Left colon (tissue), 2 donors: ENCODE results near the gene SEMA6A. TPM values are rescaled to one million over a fixed set of nuclear protein-coding genes. Genes with fewer than 3 reads are reported as not detected.
A peak's percentile ranks its signal among the peaks of the same experiment; 100 is the strongest.

ENCODE experiments used
- ATAC-seq: fragments of 200-7000 bp; cut with Tn5 transposase; one replicate; pipeline ENCODE4 v1.9.1; 2020; ENCODE audit warnings: mild to moderate bottlenecking, moderate library complexity
- DNase-seq, 2 donors: peaks; one replicate each; pipeline ENCODE4 v3.0.0-alpha.2; 2020
- intact Hi-C, 2 donors: fragments of 100-400 bp; cut with DNase I in 1 of 2; cut with micrococcal nuclease in 1 of 2; formaldehyde crosslinking; loops; one replicate each; pipeline versions ENCODE4 v1.11.2 to v1.14.0; 2022; cut with DNase I, micrococcal nuclease
- total RNA-seq, 2 donors: library from RNA; stranded (reverse); fragmentation: NEBNext Ultra II Directional; extraction: Animal tissue kit (Norgen Biotek cat#: 25700); gene quantifications; one replicate each; pipeline ENCODE4 v1.2.1, GENCODE V29; 2021
- donor health status: DM: no; HTN: no; CAD: no.
- donor health status: DM: yes; HTN: yes; CAD: no.

Gene SEMA6A
- total RNA-seq, 2 donors from 2014 or later, result 100 to 103 TPM

DNA sequence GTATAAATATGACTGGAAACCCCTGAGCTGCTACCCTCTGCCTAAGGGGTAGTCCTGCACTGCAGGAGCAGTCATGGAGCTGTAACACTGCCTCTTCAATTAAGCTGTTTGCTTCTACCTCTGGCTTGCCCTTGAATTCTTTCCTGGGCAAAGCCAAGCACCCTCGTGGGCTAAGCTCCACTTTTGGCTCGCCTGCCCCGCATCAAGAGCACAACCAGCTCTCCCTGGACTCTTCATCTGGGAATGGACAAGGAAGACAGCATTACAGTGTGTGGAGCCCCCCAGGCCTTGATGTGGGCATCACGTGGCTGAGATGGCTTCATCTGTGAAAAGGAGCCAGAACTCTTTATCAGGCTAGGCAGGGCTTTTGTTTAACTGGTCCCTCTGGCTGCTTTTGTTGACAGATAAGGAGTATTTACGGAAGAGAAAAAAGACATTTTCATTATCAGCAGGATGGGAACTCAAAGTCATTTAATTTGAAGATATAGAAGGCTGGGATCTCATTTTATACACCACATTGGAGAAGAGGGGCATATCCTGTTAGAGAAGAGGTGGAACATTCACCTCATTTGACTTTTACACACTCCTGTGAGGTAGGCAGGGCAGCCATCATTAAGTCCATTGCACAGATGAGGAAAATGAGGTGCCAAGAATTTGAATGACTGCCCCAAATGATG, 137.8 kb downstream of the SEMA6A start:
- ATAC-seq, result no peak
- DNase-seq, result no peak
- intact Hi-C loops, result no loop called here

- intact Hi-C loops, result no loop called here
- ATAC-seq (no peak), DNase-seq (no peak)
These were observed 145.7 kb downstream of the SEMA6A start for GRCh38 chr5:116428966-116429365.

- DNase-seq (no peak), ATAC-seq (no peak)
- intact Hi-C loops, result no loop called here
These were observed 146.2 kb downstream of the SEMA6A start for GRCh38 chr5:116428413-116428812.

- DNase-seq (no peak), ATAC-seq (no peak)
- intact Hi-C loops, result no loop called here
These were observed 149.7 kb downstream of the SEMA6A start for GRCh38 chr5:116424951-116425350.

DNA sequence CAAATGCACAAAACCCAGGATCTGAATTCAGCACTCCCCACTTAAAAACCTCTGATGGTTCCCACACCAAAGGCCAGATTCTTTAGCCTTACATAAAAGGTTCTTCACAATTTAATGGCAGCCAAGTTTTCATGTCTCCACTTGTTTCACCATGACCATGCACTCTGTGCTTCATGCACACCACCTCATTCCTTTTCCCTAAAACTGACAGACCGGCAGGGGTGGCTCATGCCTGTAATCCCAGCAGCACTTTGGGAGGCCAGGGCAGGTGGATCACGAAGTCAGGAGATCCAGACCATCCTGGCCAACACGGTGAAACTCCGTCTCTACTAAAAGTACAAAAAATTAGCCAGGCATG, 150.4 kb downstream of the SEMA6A start:
- DNase-seq (no peak), ATAC-seq (no peak)
- intact Hi-C loops, result no loop called here

DNA sequence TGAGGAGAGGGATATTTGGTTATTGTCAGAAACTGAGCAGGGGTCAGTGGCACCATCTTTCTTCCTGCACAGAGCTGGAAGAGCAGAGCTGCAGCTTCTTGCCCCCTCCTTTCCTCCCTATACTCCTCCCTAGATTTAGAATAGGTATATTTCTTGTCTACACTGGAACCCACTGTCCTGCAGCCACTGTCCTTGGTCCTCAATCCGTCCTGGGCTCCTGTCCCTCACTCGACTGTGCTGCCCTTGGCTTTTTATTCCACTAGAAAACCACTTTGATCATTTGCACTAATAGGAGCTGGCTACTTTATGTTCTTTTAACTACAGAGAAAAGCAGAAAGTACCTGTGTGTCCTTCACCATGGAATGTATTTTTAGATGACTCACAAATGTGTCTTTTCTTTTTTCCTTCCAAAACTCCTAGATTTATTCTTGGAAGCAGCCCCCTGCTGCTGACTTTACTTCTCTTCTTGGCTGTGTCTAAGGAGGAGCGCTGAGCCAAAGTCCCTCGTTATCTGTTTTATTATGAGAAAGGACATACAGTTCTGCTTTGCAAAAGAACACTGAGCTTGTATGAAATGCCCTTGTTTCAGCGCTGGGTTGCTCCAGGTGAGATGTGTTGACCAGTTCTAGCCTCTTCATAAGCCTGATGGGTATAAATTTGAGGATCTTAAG, 150.9 kb downstream of the SEMA6A start:
- DNase-seq, result no peak
- ATAC-seq, result no peak
- intact Hi-C loops, result no loop called here

GRCh38 chr5:116423141-116423540, 151.5 kb downstream of the SEMA6A start:
- DNase-seq (no peak), ATAC-seq (no peak)
- intact Hi-C loops, result no loop called here

- intact Hi-C loops, result no loop called here
- DNase-seq, result no peak
- ATAC-seq, result no peak
These were observed 153.5 kb downstream of the SEMA6A start for GRCh38 chr5:116421080-116421629.

DNA sequence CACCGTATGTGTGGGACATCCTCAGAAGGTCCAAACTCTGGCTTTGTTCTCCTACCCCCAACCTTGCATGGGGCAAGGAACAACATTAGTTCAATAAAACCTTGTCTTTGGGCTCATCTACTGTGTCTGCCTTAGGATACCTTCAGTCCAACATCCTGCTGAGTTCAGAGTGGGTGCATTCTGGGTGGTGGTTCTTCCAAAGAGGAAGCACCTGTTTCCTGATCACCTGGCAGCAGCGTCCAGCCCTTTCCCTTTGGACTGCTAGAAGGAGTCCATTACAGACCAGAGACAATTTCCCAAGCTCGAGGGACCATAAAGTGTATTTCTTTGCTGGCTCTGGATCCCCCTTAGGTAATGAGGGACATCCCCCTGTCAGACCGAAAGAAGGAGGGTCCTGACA, 154.1 kb downstream of the SEMA6A start:
- DNase-seq (no peak), ATAC-seq (no peak)
- intact Hi-C loops, result no loop called here

GRCh38 chr5:116419258-116419657, 155.4 kb downstream of the SEMA6A start:
- ATAC-seq, result no peak

DNA sequence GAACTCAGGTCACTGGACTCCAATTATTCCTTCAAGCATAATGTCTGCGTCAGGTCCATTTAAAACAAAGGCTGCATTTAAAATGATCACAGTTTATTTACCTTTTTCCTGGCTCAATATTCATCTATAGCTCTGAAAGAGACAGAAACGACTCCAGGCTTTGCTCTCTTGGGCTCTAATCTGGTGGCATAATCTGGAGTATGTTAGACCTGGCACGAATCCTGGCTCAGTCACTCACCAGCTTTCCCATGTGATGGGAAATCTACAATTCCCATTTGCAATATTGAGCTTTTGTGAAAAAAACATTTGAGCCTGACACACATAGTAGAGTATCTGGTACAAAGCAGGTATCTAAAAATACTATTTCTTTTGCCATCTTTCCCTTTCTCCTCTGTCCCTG, 155.8 kb downstream of the SEMA6A start:
- DNase-seq, result no peak
- intact Hi-C loops, result no loop called here
- ATAC-seq, result no peak

More at GRCh38 chr5:116419258-116419657, 155.4 kb downstream of the SEMA6A start:
- intact Hi-C loops, result no loop called here
- no peak for DNase-seq

GRCh38 chr5:116418016-116418415, 156.6 kb downstream of the SEMA6A start:
- intact Hi-C loops, result no loop called here
- no peak for ATAC-seq
- no peak for DNase-seq

GRCh38 chr5:116415989-116416388, 158.6 kb downstream of the SEMA6A start:
- intact Hi-C loops, result no loop called here
- DNase-seq, result no peak
- ATAC-seq, result no peak

GRCh38 chr5:116415182-116415581, 159.4 kb downstream of the SEMA6A start:
- ATAC-seq (no peak), DNase-seq (no peak)
- intact Hi-C loops, result no loop called here

GRCh38 chr5:116411101-116411571, 163.5 kb downstream of the SEMA6A start:
- no peak for ATAC-seq
- no peak for DNase-seq
- intact Hi-C loops, result no loop called here

GRCh38 chr5:116410336-116410890, 164.2 kb downstream of the SEMA6A start:
- no peak for DNase-seq
- ATAC-seq, result no peak

GRCh38 chr5:116409591-116410296, 164.9 kb downstream of the SEMA6A start:
- DNase-seq (no peak), ATAC-seq (no peak)
- intact Hi-C loops, result no loop called here

More at GRCh38 chr5:116410336-116410890, 164.2 kb downstream of the SEMA6A start:
- intact Hi-C loops, result no loop called here

GRCh38 chr5:116406306-116407041, 168.1 kb downstream of the SEMA6A start:
- intact Hi-C loops, result no loop called here
- ATAC-seq (no peak), DNase-seq (no peak)

- no peak for DNase-seq
- ATAC-seq, result peak; percentile 70
- intact Hi-C loops, result no loop called here
These were observed 169.8 kb downstream of the SEMA6A start for GRCh38 chr5:116404792-116405191.
